Mesendoderm (in vitro differentiated cells): ENCODE measurements around the gene MMP10.
"Not testable (repeated sequence)": the region's sequence is repeated elsewhere in the genome, so short reads cannot be mapped to it uniquely, and the experiment has no call there.

Source experiments
- DNase-seq: peaks from one replicate; pipeline ENCODE4 v3.0.0; 2013
- H2AK5ac ChIP-seq: 2 replicates; pipeline ENCODE4 v1.6.1; 2013; ENCODE audit warnings: low read length, inconsistent platforms
- H2BK120ac ChIP-seq: 2 replicates; pipeline ENCODE4 v1.6.1; 2013; ENCODE audit warnings: low read depth, mild to moderate bottlenecking, low read length, moderate library complexity, mixed read lengths
- H2BK15ac ChIP-seq: replicated peaks from 2 replicates; pipeline ENCODE4 v1.6.1; 2013; ENCODE audit warnings: low read depth, mild to moderate bottlenecking, moderate library complexity
- H2BK5ac ChIP-seq: 2 replicates; pipeline ENCODE4 v1.6.1; 2013; ENCODE audit warnings: low read length, inconsistent platforms
- H3K18ac ChIP-seq: 2 replicates; pipeline ENCODE4 v1.6.1; 2013; ENCODE audit warnings: mild to moderate bottlenecking, low read length, mixed read lengths
- H3K23ac ChIP-seq: one replicate; pipeline ENCODE4 v1.6.1; 2013; ENCODE audit warnings: low read length
- H3K27ac ChIP-seq: 2 replicates; pipeline ENCODE4 v1.5.1; 2013; ENCODE audit warnings: low read depth, mild to moderate bottlenecking, inconsistent platforms, low read length, moderate library complexity
- H3K27me3 ChIP-seq: 2 replicates; pipeline ENCODE4 v1.6.1; 2013; ENCODE audit warnings: low read length, control low read depth, mild to moderate bottlenecking, inconsistent platforms; ENCODE audit not compliant: insufficient read depth, poor library complexity
- H3K36me3 ChIP-seq: 2 replicates; pipeline ENCODE4 v1.6.1; 2013; ENCODE audit warnings: low read length, inconsistent platforms; ENCODE audit not compliant: control insufficient read depth, insufficient read depth
- H3K4ac ChIP-seq: one replicate; pipeline ENCODE4 v1.6.1; 2013; ENCODE audit warnings: low read depth, mild to moderate bottlenecking, low read length, moderate library complexity
- H3K4me1 ChIP-seq: 2 replicates; pipeline ENCODE4 v1.6.1; 2013; ENCODE audit warnings: low read depth, low read length, inconsistent platforms; ENCODE audit not compliant: control insufficient read depth
- H3K4me2 ChIP-seq: 2 replicates; pipeline ENCODE4 v1.6.1; 2013; ENCODE audit warnings: low read length
- H3K4me3 ChIP-seq: 2 replicates; pipeline ENCODE4 v1.5.1; 2013; ENCODE audit warnings: mild to moderate bottlenecking, low read length
- H3K56ac ChIP-seq: one replicate; pipeline ENCODE4 v1.6.1; 2013; ENCODE audit warnings: low read length
- H3K79me1 ChIP-seq: 2 replicates; pipeline ENCODE4 v1.6.1; 2013; ENCODE audit warnings: low read length, inconsistent platforms
- H3K79me2 ChIP-seq: 2 replicates; pipeline ENCODE4 v1.6.1; 2013; ENCODE audit warnings: mild to moderate bottlenecking, low read length; ENCODE audit not compliant: control insufficient read depth, insufficient read depth
- H3K9ac ChIP-seq: 2 replicates; pipeline ENCODE4 v1.6.1; 2013; ENCODE audit warnings: low read length, inconsistent platforms
- H4K5ac ChIP-seq: one replicate; pipeline ENCODE4 v1.6.1; 2013; ENCODE audit warnings: low read length
- H4K8ac ChIP-seq: one replicate; pipeline ENCODE4 v1.6.1; 2013; ENCODE audit warnings: low read depth, mild to moderate bottlenecking, control low read depth, low read length, moderate library complexity
- WGBS: extraction: QIAGEN DNeasy Blood & Tissue Kit; methylation state at CpG from one replicate; pipeline ENCODE4 v1.1.7; 2013; ENCODE audit warnings: low lambda C conversion rate, missing lambda C conversion rate; ENCODE audit not compliant: insufficient coverage; ENCODE audit errors: extremely low coverage; 5-methylcytosine and 5-hydroxymethylcytosine counted together

MMP10 gene

DNA sequence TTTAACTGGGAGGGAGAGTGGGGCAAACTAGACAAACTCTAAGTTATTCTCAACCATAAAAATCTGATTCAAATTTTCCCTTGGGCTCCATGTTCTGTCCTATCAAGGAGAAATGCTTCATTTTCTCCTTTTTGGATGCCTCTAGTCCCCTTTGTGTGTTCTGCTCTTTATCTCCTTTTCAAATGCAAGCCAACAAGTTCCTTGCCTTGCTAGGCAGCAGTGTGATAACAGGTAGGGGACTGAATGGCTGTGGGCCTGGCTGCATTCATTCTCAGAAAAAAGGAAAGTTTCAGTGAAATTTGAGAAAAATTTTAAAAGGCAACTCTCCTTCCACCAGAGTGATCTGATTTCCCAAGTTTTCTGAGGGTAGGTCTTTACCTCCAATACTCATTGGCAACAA lies 28.8 kb downstream of the MMP10 start:
- Histone ChIP-seq H2BK15ac (no peak overlapping the region), H3K56ac (no peak overlapping the region), H2BK120ac (no peak overlapping the region), H2BK5ac (no peak overlapping the region), H4K5ac (no peak overlapping the region), H2AK5ac (no peak overlapping the region), H3K27ac (no peak overlapping the region), H3K4me2 (no peak overlapping the region), H3K18ac (no peak overlapping the region), H3K4me3 (no peak overlapping the region), H3K4me1 (no peaks in the 10 kb centered on the region), H3K79me1 (no peaks in the 10 kb centered on the region), H3K23ac (no peak overlapping the region), H3K79me2 (no peaks in the 10 kb centered on the region), H3K4ac (no peak overlapping the region), H4K8ac (no peak overlapping the region), H3K36me3 (no peaks in the 10 kb centered on the region), H3K27me3 (no peaks in the 10 kb centered on the region), H3K9ac (no peak overlapping the region)
- no peak for DNase-seq

DNA sequence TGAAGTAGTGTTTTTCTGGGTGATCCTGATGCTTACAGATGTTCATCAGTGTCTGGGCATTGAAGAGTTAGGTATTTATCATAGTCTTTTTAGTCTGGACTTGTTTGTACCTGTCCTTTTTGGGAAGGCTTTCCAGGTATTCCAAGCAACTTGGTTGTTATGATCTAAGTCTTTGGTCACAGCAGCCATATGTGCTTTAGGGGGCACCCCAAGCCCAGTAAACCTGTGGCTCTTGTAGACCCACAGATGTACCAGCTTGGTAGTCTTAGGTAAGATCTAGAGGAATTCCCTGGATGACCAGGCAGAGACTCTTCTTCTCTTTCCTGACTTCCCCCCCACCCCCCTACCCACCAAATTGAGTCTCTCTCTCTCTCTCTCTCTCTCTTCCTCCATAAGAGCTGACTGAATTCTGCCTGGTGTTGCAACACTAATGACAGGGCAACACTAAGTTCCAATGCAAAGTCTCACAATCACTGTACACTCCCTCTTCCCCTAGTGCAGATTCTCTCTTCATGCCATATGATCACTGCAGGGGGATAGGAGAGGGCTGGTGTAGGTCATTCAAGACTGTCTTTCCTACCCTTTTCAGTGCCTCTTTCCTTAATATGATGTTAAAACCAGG lies 31.2 kb downstream of the MMP10 start:
- H3K79me2 ChIP-seq, result no peaks in the 10 kb centered on the region
- no peak overlapping the region for H2BK15ac ChIP-seq
- H3K56ac ChIP-seq, result no peak overlapping the region
- H3K27ac ChIP-seq, result no peak overlapping the region
- no peak overlapping the region for H4K8ac ChIP-seq
- H3K36me3 ChIP-seq, result no peaks in the 10 kb centered on the region
- H3K4me1 ChIP-seq, result no peaks in the 10 kb centered on the region
- H3K27me3 ChIP-seq, result no peaks in the 10 kb centered on the region
- no peak overlapping the region for H2AK5ac ChIP-seq
- H3K23ac ChIP-seq, result no peak overlapping the region
- H2BK120ac ChIP-seq, result no peak overlapping the region
- no peak for DNase-seq
- H3K18ac ChIP-seq, result no peak overlapping the region
- no peak overlapping the region for H3K4me3 ChIP-seq
- H3K4me2 ChIP-seq, result no peak overlapping the region
- no peak overlapping the region for H3K9ac ChIP-seq
- no peak overlapping the region for H3K4ac ChIP-seq
- H4K5ac ChIP-seq, result no peak overlapping the region
- no peaks in the 10 kb centered on the region for H3K79me1 ChIP-seq
- H2BK5ac ChIP-seq, result no peak overlapping the region

DNA sequence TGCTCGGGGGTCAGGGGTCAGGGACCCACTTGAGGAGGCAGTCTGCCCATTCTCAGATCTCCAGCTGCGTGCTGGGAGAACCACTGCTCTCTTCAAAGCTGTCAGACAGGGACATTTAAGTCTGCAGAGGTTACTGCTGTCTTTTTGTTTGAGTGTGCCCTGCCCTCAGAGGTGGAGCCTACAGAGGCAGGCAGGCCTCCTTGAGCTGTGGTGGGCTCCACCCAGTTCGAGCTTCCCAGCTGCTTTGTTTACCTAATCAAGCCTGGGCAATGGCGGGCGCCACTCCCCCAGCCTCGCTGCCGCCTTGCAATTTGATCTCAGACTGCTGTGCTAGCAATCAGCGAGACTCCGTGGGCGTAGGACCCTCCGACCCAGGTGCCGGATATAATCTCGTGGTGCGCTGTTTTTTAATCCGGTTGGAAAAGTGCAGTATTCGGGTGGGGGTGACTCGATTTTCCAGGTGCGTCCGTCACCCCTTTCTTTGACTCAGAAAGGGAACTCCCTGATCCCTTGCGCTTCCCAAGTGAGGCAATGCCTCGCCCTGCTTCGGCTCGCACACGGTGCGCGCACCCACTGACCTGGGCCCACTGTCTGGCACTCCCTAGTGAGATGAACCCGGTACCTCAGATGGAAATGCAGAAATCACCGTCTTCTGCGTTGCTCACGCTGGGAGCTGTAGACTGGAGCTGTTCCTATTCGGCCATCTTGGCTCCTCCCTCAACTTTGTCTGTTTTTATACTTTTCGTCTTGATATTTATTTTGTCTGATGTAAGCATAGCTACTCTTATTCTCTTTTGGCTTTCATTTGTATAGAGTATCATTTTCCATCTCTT lies 33.5 kb downstream of the MMP10 start:
- not testable (repeated sequence) for H3K56ac ChIP-seq, H2BK5ac ChIP-seq, H3K79me2 ChIP-seq, H2BK15ac ChIP-seq, H3K79me1 ChIP-seq, H4K5ac ChIP-seq, H3K4me1 ChIP-seq, H3K4me2 ChIP-seq, H4K8ac ChIP-seq, H2AK5ac ChIP-seq, H3K36me3 ChIP-seq, H3K27ac ChIP-seq, DNase-seq, H3K18ac ChIP-seq, H3K4ac ChIP-seq, H3K4me3 ChIP-seq, H3K23ac ChIP-seq, H3K9ac ChIP-seq, H3K27me3 ChIP-seq, H2BK120ac ChIP-seq
- no CpG with 5 or more reads among the region's 32 CpGs for WGBS

DNA sequence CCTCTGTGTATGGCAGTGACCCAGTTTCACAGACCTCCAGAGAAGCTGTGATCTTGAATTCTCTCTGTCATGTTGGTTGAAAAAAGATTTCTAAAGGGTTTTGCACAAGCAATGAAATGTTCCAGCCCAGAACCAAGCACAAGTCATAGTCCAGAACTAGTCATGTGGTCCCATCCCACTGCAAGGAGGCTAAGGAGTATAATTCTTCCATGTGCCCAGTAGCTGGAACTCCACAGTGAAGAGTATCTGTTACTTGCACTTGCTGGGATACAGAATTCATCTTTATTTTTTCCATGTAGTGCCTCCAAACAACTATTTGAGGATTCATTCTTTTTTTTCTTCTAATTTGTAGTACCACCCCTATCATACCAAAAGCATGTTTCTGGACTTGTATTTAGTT lies 45.8 kb downstream of the MMP10 start:
- H3K36me3 ChIP-seq, result no peaks in the 10 kb centered on the region
- H2BK120ac ChIP-seq, result no peak overlapping the region
- no peaks in the 10 kb centered on the region for H3K79me2 ChIP-seq
- H3K4me1 ChIP-seq, result no peaks in the 10 kb centered on the region
- H4K8ac ChIP-seq, result no peak overlapping the region
- H2AK5ac ChIP-seq, result no peak overlapping the region
- H3K27ac ChIP-seq, result no peak overlapping the region
- no peak overlapping the region for H3K4me3 ChIP-seq
- H3K18ac ChIP-seq, result no peak overlapping the region
- no peak overlapping the region for H3K4ac ChIP-seq
- DNase-seq, result peak; percentile 23
- no peak overlapping the region for H2BK15ac ChIP-seq
- H3K56ac ChIP-seq, result no peak overlapping the region
- H3K27me3 ChIP-seq, result no peaks in the 10 kb centered on the region
- no peak overlapping the region for H3K23ac ChIP-seq
- no peaks in the 10 kb centered on the region for H3K79me1 ChIP-seq
- H3K4me2 ChIP-seq, result no peak overlapping the region
- H2BK5ac ChIP-seq, result no peak overlapping the region
- H3K9ac ChIP-seq, result no peak overlapping the region
- H4K5ac ChIP-seq, result no peak overlapping the region

DNA sequence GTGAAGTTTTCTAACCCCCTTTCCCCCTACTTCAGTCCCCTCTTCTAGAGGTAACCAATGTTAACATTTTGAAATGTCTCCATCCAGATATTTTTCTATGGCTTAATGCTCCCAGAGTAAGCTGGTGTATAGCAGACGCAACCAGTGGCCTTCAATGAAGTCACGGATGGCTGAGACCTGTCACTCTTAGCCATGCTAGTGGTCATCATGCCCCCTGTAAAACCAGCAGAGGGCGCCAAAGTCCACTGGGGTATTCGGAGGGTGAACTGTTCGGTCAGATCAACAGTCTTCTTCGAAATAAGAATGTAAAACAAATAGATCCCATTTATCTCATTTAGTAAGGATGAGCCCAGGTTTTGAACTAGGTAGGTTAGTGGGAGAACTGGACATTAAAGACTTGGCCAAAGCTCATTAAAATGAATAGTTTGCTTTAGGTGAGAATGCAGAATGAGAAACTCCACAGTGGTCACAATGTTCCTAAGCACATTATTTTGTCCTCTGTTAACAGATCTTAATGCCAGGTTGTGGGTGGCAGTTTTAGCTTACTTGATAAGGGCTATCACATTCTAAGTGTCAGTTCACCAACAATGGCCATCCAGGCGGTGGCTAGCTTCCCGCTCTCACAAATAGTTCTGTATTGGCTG lies 47.1 kb downstream of the MMP10 start:
- Histone ChIP-seq H3K4me1 (no peaks in the 10 kb centered on the region), H2BK5ac (no peak overlapping the region), H3K4me3 (no peak overlapping the region), H3K36me3 (no peaks in the 10 kb centered on the region), H2BK15ac (no peak overlapping the region), H3K23ac (no peak overlapping the region), H3K4ac (no peak overlapping the region), H2AK5ac (no peak overlapping the region), H2BK120ac (no peak overlapping the region), H4K8ac (no peak overlapping the region), H3K27me3 (no peaks in the 10 kb centered on the region), H4K5ac (no peak overlapping the region), H3K18ac (no peak overlapping the region), H3K79me1 (no peaks in the 10 kb centered on the region), H3K9ac (no peak overlapping the region), H3K56ac (no peak overlapping the region), H3K4me2 (no peak overlapping the region), H3K27ac (no peak overlapping the region), H3K79me2 (no peaks in the 10 kb centered on the region)
- WGBS, result no CpG with 5 or more reads among the region's 8 CpGs
- peak; percentile 84 for DNase-seq
